Prostate gland (tissue), 2 donors: ENCODE data around the gene PPFIBP2. TPM values are rescaled to one million over a fixed set of nuclear protein-coding genes. Genes with fewer than 3 reads are reported as not detected.

Experiments
- DNase-seq: peaks from one replicate; pipeline ENCODE4 v3.0.0-alpha.2; 2019; ENCODE audit warnings: low spot score
- H3K27ac ChIP-seq, 2 donors: fragments of 200-600 bp; sonication (generic); 2 replicates each; pipeline ENCODE4 v1.5.1; 2017 to 2019
- H3K27me3 ChIP-seq: fragments of 200-600 bp; sonication (generic); replicated peaks from 2 replicates; pipeline ENCODE4 v1.5.1; 2019; ENCODE audit not compliant: insufficient read depth
- H3K36me3 ChIP-seq, 2 donors: fragments of 200-600 bp; sonication (generic); 1 replicate in 1 of 2; 2 replicates in 1 of 2; pipeline versions ENCODE4 v1.5.1 to v1.8.1; 2017 to 2019
- H3K4me1 ChIP-seq: fragments of 200-600 bp; sonication (generic); replicated peaks from 2 replicates; pipeline ENCODE4 v1.5.1; 2019
- H3K4me3 ChIP-seq, 2 donors: fragments of 200-600 bp; sonication (generic); 2 replicates each; pipeline ENCODE4 v1.5.1; 2017 to 2019
- H3K9me3 ChIP-seq: fragments of 200-600 bp; sonication (generic); 2 replicates; pipeline ENCODE4 v1.5.1; 2017
- CTCF ChIP-seq, 4 experiments: fragments of 200-600 bp in 2 of 4; fragments of 450-650 bp in 2 of 4; sonication (generic) in 2 of 4; IDR thresholded peaks; 1 replicate in 3 of 4; 2 replicates in 1 of 4; pipeline ENCODE4 v1.5.1; 2016 to 2019; ENCODE audit warnings: antibody characterized with exemption in 4 of 4, mild to moderate bottlenecking in 2 of 4, moderate library complexity in 2 of 4
- POLR2A ChIP-seq: fragments of 450-650 bp; IDR thresholded peaks from one replicate; pipeline ENCODE4 v1.6.1; 2016; ENCODE audit warnings: antibody characterized with exemption, mild to moderate bottlenecking
- POLR2AphosphoS5 ChIP-seq: sonication (generic); formaldehyde crosslinking; IDR thresholded peaks from one replicate; pipeline ENCODE4 v1.6.1; 2017; ENCODE audit warnings: antibody characterized with exemption
- WGBS: methylation state at CpG from one replicate; pipeline ENCODE4 v1.1.5; 2018; 5-methylcytosine and 5-hydroxymethylcytosine counted together
- intact Hi-C: fragments of 100-400 bp; cut with DNase I; formaldehyde crosslinking; loops from one replicate; pipeline ENCODE4 v1.14.2; 2022
- total RNA-seq, 2 donors: library from RNA; depleted of rRNA; stranded (reverse); fragments of >200 nt; gene quantifications; one replicate each; pipeline ENCODE4 v1.1.0, GENCODE V29; 2016

The PPFIBP2 gene
- total RNA-seq, 2 donors from 2014 or later, result 76.3 to 88.3 TPM

GRCh38 chr11:7600205-7600775, 86.5 kb downstream of the PPFIBP2 start:
- intact Hi-C loops, result no loop called here
- TF ChIP-seq CTCF (IDR thresholded peaks at IDR 0.05) (peak in 1 of 4 experiments; percentile 18), POLR2AphosphoS5 (peak; percentile 92), POLR2A (no peak)
- Histone ChIP-seq H3K27ac (peak overlapping the region; percentile 5 to 16), H3K36me3 (no peaks in the 10 kb centered on the region), H3K4me3 (no peak overlapping the region), H3K27me3 (no peaks in the 10 kb centered on the region), H3K9me3 (no peaks in the 10 kb centered on the region), H3K4me1 (peaks cover 7% of the 10 kb centered on the region)
- peak; percentile 91 for DNase-seq
- 51% methylated on average over 6 of the region's 6 CpGs for WGBS

- WGBS, result 69% methylated on average over 4 of the region's 4 CpGs
- H3K27ac ChIP-seq, result no peak overlapping the region
- H3K4me3 ChIP-seq, result no peak overlapping the region
- no peaks in the 10 kb centered on the region for H3K36me3 ChIP-seq
- intact Hi-C loops, result no loop called here
- H3K27me3 ChIP-seq, result no peaks in the 10 kb centered on the region
- no peaks in the 10 kb centered on the region for H3K4me1 ChIP-seq
- no peaks in the 10 kb centered on the region for H3K9me3 ChIP-seq
- no peak for DNase-seq
- no peak for TF ChIP-seq POLR2A
Observed at GRCh38 chr11:7603031-7603781, 89.4 kb downstream of the PPFIBP2 start.

GRCh38 chr11:7604331-7604955, 90.6 kb downstream of the PPFIBP2 start:
- DNase-seq, result no peak

GRCh38 chr11:7605186-7605943, 91.6 kb downstream of the PPFIBP2 start:
- no peak overlapping the region for H3K27ac ChIP-seq
- TF ChIP-seq CTCF (IDR thresholded peaks at IDR 0.05) (no peak), POLR2A (no peak), POLR2AphosphoS5 (no peak)
- 48% methylated on average over 5 of the region's 5 CpGs for WGBS

More at GRCh38 chr11:7604331-7604955, 90.6 kb downstream of the PPFIBP2 start:
- intact Hi-C loops, result no loop called here
- no peak overlapping the region for H3K27ac ChIP-seq
- no peaks in the 10 kb centered on the region for H3K9me3 ChIP-seq
- no peaks in the 10 kb centered on the region for H3K27me3 ChIP-seq
- H3K36me3 ChIP-seq, result no peaks in the 10 kb centered on the region
- TF ChIP-seq CTCF (IDR thresholded peaks at IDR 0.05) (no peak), POLR2AphosphoS5 (no peak), POLR2A (no peak)
- H3K4me3 ChIP-seq, result no peak overlapping the region
- WGBS, result 69% methylated on average over 3 of the region's 3 CpGs
- H3K4me1 ChIP-seq, result no peaks in the 10 kb centered on the region

GRCh38 chr11:7606496-7606895, 92.7 kb downstream of the PPFIBP2 start:
- Histone ChIP-seq H3K27ac (no peak overlapping the region), H3K4me1 (no peaks in the 10 kb centered on the region), H3K4me3 (no peak overlapping the region), H3K9me3 (no peaks in the 10 kb centered on the region), H3K27me3 (no peaks in the 10 kb centered on the region), H3K36me3 (no peaks in the 10 kb centered on the region)
- intact Hi-C loops, result no loop called here
- DNase-seq, result no peak
- TF ChIP-seq POLR2AphosphoS5 (no peak), CTCF (IDR thresholded peaks at IDR 0.05) (no peak), POLR2A (no peak)

More at GRCh38 chr11:7605186-7605943, 91.6 kb downstream of the PPFIBP2 start:
- no peak for DNase-seq
- no peak overlapping the region for H3K4me3 ChIP-seq
- H3K27me3 ChIP-seq, result no peaks in the 10 kb centered on the region
- H3K36me3 ChIP-seq, result no peaks in the 10 kb centered on the region
- H3K4me1 ChIP-seq, result no peaks in the 10 kb centered on the region
- H3K9me3 ChIP-seq, result no peaks in the 10 kb centered on the region
- intact Hi-C loops, result no loop called here
